ENCODE results near the gene TREH.
"Not testable (repeated sequence)": the region's sequence is repeated elsewhere in the genome, so short reads cannot be mapped to it uniquely, and the experiment has no call there.

The TREH gene

DNA sequence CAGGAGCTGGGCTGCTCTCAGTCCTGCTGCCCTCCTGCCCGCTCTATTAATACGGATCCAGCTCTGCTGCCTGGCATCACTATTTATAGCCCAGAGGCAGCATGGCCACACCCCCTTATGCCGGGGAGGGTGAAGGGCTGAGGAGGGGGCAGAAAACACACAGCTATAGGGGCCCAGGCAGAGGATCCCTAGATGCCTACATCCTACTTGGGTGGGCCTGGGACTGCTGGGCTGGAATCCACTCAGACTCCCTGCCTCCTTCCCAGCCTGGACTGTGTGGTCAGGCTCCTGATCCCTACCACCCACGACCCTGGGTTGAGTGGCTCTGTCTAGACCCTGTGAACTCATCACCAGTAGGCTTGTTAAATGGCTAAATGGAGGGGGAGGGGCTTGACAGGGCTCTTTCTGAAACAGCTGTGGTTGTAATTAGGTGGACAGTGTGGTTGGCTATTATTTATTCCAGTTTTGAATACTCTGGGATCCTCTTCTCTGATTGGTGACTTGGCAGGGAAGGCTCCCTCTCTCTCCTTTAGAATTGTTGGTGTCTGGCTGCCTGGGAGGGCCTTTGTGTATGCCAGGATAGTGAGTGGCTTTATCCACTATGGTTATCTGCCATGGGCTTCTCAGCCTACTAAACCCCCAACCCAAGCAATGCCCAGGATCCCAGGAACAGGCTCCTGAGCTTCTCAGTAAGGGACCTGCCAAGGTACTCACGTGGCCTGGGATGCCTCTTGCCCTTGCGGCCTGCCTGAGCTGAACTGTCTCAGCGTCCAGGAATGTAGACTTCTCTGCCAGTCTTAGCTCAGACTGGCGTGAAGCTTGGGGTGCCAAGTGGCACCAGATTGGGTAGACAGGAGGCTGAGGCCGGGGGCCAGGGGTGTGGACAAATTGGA, 56.8 kb downstream of the TREH start:
- Mint-ChIP-seq H3K4me1 (peaks cover 19% of the 10 kb centered on the region), H3K9me3 (no peaks in the 10 kb centered on the region), H3K27ac (no peak overlapping the region), H3K36me3 (no peaks in the 10 kb centered on the region), H3K4me3 (no peak overlapping the region)
- ATAC-seq = no peak
- no peak for DNase-seq (ENCODE audit: low spot score in 2 of 2)

DNA sequence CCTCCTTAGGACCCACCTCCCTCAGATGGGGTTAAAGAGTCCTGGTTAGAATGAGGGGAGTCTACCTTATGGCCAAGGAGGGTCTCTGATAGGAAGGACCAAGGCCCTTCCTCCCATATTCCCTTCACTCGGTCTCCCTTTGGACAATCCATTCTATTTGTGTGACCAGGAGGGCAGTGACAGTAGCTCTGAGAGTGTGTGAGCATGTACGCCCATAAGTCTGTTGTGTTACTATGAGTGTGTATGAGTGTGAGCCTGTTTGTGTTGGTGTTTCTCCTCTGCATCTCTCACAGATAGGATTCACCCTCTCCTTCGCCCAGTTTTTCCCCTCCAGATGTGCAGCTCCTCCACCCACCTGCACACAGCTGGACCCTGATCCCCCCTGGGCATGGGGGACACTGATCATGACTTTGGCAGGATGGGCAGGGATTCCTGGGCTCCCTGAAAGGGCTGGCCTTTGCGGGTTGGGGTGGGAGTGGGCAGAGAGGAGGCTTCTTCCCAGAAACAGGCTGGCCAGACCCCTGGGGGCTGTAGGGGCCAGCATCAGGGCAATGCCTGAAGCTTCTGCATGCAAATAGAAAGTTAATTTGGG, 57.6 kb downstream of the TREH start:
- no peak overlapping the region for H3K27ac Mint-ChIP-seq
- no peaks in the 10 kb centered on the region for H3K9me3 Mint-ChIP-seq
- no peak for ATAC-seq
- no peak for DNase-seq (ENCODE audit: low spot score in 2 of 2)
- peak overlapping the region; percentile 59 for H3K4me3 Mint-ChIP-seq
- peaks cover 19% of the 10 kb centered on the region for H3K4me1 Mint-ChIP-seq
- no peaks in the 10 kb centered on the region for H3K36me3 Mint-ChIP-seq

GRCh38 chr11:118621071-118621783, 58.2 kb downstream of the TREH start:
- peak overlapping the region; percentile 58 for H3K27ac Mint-ChIP-seq

DNA sequence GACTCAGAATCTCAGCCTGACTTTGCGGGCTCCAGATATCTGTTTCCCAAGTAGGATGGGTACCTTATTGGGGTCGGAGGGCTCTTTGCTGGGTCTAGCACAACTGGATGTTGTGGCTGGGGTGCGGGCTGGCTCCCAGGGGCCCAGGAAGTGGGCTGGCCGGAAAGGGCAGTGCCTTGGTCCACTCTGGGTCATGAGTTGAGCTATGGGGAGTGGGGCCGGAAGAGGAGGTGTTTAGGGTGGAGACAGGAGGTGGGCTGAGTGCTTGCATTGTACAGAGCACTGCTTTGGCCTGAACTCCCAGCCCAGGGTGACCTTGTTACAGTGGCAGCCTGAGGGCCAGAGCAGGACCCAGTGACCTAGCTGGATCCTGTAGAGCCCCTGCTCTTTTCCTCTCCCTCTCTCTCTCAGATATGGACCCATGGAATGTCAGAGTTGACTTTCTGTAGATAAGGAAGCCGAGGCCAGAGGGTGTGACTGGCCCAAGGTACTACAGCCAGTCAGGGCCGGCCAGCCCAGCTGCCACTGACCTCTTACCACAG, 58.9 kb downstream of the TREH start:
- Mint-ChIP-seq H3K4me3 (peak overlapping the region; percentile 59), H3K9me3 (no peaks in the 10 kb centered on the region), H3K27ac (peak overlapping the region; percentile 58), H3K4me1 (peaks cover 19% of the 10 kb centered on the region), H3K36me3 (no peaks in the 10 kb centered on the region)
- ATAC-seq = no peak
- no peak for DNase-seq (ENCODE audit: low spot score in 2 of 2)

More at GRCh38 chr11:118621071-118621783, 58.2 kb downstream of the TREH start:
- ATAC-seq (peak; percentile 49), DNase-seq (ENCODE audit: low spot score in 2 of 2) (no peak)
- Mint-ChIP-seq H3K36me3 (no peaks in the 10 kb centered on the region), H3K4me3 (peak overlapping the region; percentile 59), H3K9me3 (no peaks in the 10 kb centered on the region), H3K4me1 (peaks cover 19% of the 10 kb centered on the region)

DNA sequence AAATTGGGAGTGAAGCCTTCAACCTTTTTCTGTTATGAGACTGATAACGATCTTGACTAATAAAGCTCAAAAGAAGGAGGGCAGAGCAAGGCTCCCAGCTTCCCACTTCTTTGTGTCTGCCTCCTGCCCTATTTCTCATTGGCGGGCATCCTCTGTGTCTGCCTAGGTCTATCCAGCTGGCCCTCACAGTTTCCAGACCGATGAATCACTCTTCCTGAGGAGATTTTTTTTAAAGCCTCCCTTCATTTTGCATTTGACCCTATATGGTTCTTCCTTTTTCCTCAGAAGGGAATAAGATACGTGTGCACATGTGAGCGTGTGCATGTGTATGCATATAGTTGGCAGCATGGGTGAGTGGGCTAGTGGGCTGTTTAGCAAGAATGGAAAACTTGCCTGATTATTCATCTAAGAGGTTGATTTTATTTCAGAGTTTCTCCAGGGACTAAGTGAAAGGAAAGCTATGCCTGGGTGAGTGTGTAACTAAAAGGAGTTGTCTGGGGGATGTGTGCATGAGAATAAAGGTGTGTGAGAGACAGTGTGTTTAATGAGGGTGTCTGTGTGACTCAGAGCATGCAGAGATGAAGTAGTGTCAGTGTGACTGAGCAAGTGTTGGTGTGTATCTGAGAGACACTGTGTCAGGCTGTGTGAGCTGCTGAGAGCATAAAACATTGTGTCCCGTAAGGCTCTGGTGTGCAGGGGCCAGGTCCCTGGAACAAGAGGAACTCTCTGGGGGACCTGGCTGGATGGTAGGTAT, 59.8 kb downstream of the TREH start:
- H3K4me3 Mint-ChIP-seq = no peak overlapping the region
- DNase-seq (ENCODE audit: low spot score in 2 of 2) (no peak), ATAC-seq (no peak)
- H3K36me3 Mint-ChIP-seq = no peaks in the 10 kb centered on the region
- H3K27ac Mint-ChIP-seq = no peak overlapping the region
- H3K4me1 Mint-ChIP-seq = peaks cover 19% of the 10 kb centered on the region
- H3K9me3 Mint-ChIP-seq = no peaks in the 10 kb centered on the region

DNA sequence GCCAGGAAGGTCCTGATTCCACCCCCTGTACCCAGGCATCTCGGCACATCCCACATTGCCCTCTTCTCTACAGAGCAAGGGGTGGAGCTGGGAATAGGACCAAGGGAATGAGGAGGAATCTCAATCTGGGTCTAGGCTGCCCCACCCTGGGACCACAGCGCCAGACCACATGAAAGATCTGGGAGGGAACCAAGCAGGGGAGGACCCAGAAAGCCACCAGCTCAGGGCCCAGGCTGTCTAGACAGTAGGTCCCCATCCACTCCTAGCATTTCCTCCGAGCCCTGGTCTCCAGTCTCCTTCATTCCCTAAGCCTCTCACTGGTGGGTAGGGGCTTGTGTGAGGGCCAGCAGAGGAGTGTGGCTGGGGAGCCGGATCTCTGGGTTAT, 60.5 kb downstream of the TREH start:
- H3K4me3 Mint-ChIP-seq = no peak overlapping the region
- H3K4me1 Mint-ChIP-seq = peaks cover 19% of the 10 kb centered on the region
- no peaks in the 10 kb centered on the region for H3K36me3 Mint-ChIP-seq
- no peak overlapping the region for H3K27ac Mint-ChIP-seq
- no peak for ATAC-seq
- no peak for DNase-seq (ENCODE audit: low spot score in 2 of 2)
- no peaks in the 10 kb centered on the region for H3K9me3 Mint-ChIP-seq

GRCh38 chr11:118618115-118618990, 61.1 kb downstream of the TREH start:
- H3K9me3 Mint-ChIP-seq = no peaks in the 10 kb centered on the region
- H3K4me3 Mint-ChIP-seq = no peak overlapping the region
- H3K4me1 Mint-ChIP-seq = peaks cover 19% of the 10 kb centered on the region
- no peak for ATAC-seq
- H3K27ac Mint-ChIP-seq = no peak overlapping the region
- H3K36me3 Mint-ChIP-seq = no peaks in the 10 kb centered on the region
- no peak for DNase-seq (ENCODE audit: low spot score in 2 of 2)

DNA sequence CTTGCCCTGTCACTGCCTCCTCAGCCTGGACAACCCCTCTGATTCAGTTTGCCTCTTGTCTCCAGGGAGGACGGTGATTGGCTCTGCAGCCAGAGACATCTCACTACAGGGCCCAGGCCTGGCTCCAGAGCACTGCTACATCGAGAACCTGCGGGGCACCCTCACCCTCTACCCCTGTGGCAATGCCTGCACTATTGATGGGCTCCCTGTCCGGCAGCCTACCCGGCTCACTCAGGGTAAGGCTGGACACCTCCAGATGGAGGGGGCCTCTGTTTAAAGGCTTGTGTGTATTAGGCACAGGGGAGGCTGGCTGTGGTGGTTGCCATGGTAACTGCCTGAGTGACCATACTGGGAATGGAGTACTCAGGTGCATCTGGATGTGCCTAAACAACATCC, 63.5 kb downstream of the TREH start:
- Mint-ChIP-seq H3K4me3 (no peak overlapping the region), H3K27ac (no peak overlapping the region), H3K9me3 (no peaks in the 10 kb centered on the region), H3K4me1 (peaks cover 22% of the 10 kb centered on the region), H3K36me3 (no peaks in the 10 kb centered on the region)
- ATAC-seq (no peak), DNase-seq (ENCODE audit: low spot score in 2 of 2) (no peak)

GRCh38 chr11:118615282-118615975, 64.0 kb downstream of the TREH start:
- Mint-ChIP-seq H3K27ac (no peak overlapping the region), H3K36me3 (no peaks in the 10 kb centered on the region), H3K9me3 (no peaks in the 10 kb centered on the region), H3K4me1 (peaks cover 18% of the 10 kb centered on the region), H3K4me3 (no peak overlapping the region)
- no peak for ATAC-seq
- no peak for DNase-seq (ENCODE audit: low spot score in 2 of 2)

GRCh38 chr11:118614511-118614910, 64.9 kb downstream of the TREH start:
- Mint-ChIP-seq H3K27ac (no peak overlapping the region), H3K4me3 (no peak overlapping the region), H3K9me3 (no peaks in the 10 kb centered on the region), H3K4me1 (peaks cover 19% of the 10 kb centered on the region), H3K36me3 (no peaks in the 10 kb centered on the region)
- ATAC-seq (no peak), DNase-seq (ENCODE audit: low spot score in 2 of 2) (no peak)

GRCh38 chr11:118612378-118612777, 67.1 kb downstream of the TREH start:
- no peaks in the 10 kb centered on the region for H3K9me3 Mint-ChIP-seq
- H3K36me3 Mint-ChIP-seq = peaks cover 7% of the 10 kb centered on the region
- peaks cover 27% of the 10 kb centered on the region for H3K4me1 Mint-ChIP-seq
- ATAC-seq (no peak), DNase-seq (ENCODE audit: low spot score in 2 of 2) (no peak)
- no peak overlapping the region for H3K4me3 Mint-ChIP-seq
- no peak overlapping the region for H3K27ac Mint-ChIP-seq

DNA sequence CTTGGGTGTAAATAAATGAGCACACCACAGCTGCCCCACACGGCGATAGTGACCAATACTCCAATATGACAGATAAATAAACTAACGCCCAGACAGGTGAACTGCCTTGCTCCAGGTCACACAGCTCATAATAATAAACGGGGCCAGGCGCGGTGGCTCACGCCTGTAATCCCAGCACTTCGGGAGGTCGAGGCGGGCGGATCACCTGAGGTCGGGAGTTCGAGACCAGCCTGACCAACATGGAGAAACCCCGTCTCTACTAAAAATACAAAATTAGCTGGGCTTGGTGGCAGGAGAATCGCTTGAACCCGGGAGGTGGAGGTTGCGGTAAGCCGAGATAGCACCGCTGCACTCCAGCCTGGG, 68.0 kb downstream of the TREH start:
- H3K36me3 Mint-ChIP-seq; ATAC-seq; H3K9me3 Mint-ChIP-seq; DNase-seq (ENCODE audit: low spot score in 2 of 2): not testable (repeated sequence)
- peak overlapping the region; percentile 77 for H3K4me3 Mint-ChIP-seq
- H3K27ac Mint-ChIP-seq = peak overlapping the region; percentile 8
- H3K4me1 Mint-ChIP-seq = peaks cover 33% of the 10 kb centered on the region

DNA sequence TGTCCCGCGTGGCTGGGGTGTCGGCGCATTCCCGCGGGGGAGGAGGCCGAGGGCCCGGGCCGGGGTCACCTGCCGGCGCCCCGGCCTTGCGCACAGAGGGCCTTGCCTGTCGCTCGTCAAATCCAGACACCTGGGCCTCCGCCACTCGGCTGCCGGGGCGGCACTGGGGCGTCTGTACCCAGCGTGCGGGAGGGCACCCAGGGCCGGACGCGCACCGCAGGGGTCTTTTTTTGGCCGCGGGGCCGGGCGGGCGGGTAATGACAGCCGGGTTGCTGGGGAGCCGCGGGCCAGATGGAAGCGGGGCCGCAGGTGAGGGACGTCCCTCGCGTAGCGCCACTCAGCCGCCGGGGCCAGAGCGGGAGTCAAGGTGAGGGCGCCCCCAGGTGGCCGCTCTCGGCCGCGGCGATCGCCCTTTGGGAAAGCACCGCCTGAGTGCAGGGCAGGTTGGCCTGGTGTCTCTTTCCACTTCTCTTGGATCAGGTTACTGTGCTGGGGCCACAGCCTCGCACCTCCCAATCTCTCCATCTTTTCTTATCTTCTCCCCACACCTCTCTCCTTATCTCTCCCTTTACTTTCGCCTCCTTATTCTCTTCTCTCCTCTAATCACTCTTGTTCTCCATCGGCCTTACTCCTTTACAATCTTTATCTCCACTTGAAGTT, 68.5 kb downstream of the TREH start:
- peak; percentile 93 to 94 for DNase-seq (ENCODE audit: low spot score in 2 of 2)
- Mint-ChIP-seq H3K9me3 (no peaks in the 10 kb centered on the region), H3K27ac (peak overlapping the region; percentile 43), H3K4me1 (peaks cover 33% of the 10 kb centered on the region), H3K36me3 (peaks cover 7% of the 10 kb centered on the region), H3K4me3 (peak overlapping the region; percentile 77)
- peak; percentile 78 for ATAC-seq
